ENCODE measurements around the gene RHO.

The RHO gene

DNA sequence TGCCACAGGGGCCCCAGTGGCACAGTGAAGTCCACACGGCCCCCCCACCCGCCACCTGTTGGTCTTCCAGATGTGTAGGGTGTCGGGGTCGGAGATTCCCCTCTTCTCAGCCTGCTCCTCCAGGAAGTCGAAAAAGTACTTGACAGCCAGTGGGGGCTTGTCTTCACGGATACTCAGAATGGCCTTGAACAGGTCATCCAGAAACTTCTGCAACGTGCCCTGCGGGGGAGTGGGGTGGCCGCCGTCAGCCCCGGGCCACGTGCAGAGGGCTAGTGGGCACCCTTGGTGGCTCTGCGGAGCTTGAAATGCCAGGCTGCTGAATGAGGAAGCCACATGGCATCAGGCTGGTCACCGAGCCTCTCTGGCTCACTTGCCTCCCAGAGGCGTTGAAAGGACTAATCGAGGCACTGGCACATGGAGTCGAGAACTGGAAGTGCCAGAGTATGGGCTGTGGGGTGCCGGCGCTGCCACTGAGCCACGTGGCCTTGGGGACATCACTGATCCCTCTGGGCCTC lies 31.2 kb downstream of the RHO start:
- no peak for DNase-seq (ENCODE audit: low read depth in 3 of 3)

DNA sequence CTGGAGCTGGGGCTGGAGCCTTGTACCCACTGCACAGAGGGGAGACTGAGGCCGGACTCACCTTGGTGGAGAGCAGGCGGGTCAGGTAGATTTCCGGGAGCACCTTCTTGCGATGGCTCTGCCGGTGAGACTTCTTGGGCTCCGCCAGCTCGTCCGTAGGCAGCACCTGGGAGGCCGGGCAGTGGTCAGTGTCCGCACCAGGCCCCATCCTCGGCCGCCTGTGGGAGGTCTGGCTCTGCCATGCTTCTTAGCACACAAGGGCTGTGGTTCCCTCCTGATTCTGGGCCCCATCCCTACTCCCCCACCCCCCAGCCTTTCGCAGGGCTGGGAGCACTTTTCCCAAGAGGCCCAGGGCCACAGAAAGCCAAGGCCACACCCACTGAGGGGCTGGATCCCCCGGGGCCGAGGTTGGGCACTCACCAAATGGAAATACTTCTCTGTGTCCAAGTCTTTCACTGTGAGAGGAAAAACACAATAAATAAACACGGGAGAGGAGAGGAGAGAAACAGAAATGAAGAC lies 31.9 kb downstream of the RHO start:
- DNase-seq (ENCODE audit: low read depth in 3 of 3) = no peak

DNA sequence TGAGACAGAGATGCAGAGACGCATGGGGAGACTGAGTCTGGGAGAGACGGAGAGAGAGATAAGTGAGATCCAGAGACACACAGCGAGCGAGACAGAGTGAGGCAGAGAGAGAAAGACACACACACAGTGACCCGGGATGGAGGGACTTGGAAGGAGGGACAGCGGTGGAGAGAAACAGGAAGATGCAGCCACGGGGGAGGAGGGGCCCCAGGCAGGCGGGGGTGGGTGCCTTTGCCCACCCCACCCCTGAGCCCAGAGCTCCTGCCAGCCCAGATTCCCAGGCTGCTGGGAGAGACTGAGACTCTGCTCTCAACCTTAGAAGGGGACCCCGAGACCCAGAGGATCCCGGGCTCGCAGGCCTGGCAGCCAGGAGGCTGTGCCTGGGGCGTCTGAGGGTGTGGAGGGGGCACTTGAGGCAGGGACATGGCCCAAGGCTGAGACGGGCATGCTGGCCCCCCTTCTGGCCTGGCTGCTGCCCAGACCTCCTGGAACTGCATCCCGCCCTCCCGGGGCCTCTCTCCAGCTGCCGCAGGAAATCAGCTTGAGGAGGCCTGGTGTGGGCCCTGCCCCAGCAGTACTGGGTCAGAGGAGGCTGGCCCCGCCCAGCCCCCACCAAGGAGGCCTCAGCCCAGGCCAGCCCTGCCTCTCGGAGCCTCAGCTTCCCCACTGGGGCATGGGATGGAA lies 32.6 kb downstream of the RHO start:
- DNase-seq (ENCODE audit: low read depth in 3 of 3) = no peak

DNA sequence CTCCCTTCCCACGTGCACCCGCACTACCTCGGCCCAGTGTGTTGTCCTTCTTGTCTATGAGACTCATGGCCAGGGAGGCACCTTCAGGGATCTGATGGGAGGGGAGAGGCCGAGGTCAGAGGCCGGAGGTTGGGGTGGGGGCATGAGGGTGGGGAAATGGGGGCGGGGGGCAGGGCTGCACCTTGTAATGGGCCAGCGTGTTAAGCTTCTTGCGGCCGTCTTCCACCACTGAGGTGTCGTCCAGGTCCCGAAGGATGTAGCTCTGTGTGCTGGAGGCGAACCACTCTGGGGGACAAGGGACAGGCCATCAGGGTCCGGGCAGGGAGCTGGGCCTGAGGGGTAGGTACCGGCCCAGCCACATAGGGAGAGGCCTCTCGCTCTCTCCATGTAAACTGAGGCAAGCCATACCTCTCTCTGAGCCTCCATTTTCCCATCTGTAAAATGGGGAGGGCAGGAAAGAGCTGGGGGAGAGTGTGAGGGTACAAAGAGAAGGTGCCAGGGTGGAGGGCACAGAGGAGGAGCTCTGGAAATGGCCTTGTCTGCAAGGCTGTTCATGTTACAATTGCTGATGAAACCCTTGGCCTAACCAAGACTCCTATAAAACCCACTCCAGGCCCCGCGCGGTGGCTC lies 33.3 kb downstream of the RHO start:
- DNase-seq (ENCODE audit: low read depth in 3 of 3) = no peak

DNA sequence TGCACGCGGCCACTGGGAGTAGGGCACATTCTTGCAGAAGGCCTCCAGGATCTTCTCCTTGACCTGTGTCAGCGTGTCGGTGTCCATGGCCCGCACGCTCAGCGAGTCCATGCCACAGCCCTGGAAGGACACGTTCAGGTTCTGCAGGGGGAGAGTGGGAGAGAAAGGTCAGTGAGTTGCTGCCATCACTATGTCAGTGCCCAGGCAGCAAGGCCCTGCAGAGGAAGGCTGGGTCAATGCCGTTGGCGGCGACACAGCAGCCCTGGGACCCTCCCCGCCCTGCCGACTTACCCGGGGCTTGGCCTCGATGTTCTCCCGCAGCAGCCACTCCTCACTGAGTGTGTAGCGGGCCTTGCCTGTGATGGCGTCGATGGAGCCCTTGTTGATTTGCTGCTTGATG lies 34.4 kb downstream of the RHO start:
- DNase-seq (ENCODE audit: low read depth in 3 of 3) = no peak

DNA sequence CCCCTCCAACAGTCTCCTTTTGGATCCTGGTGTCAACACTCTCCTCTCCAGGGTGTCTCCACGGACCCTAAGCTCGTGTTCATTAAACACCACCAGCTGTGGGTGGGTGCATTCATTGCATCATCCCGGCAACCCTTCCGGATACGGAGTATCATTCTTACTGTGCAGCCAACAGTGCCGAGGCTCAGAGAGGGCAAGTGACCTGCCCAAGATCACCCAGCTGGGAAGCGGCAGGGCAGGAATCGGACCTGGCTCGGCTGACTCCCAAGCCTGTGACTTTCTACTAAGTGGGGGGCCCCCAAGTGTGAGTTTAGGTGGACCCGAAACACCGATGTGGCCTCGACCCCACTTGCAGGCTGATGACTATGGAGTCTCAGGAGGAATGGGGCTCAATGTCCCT lies 34.9 kb downstream of the RHO start:
- DNase-seq (ENCODE audit: low read depth in 3 of 3) = no peak

DNA sequence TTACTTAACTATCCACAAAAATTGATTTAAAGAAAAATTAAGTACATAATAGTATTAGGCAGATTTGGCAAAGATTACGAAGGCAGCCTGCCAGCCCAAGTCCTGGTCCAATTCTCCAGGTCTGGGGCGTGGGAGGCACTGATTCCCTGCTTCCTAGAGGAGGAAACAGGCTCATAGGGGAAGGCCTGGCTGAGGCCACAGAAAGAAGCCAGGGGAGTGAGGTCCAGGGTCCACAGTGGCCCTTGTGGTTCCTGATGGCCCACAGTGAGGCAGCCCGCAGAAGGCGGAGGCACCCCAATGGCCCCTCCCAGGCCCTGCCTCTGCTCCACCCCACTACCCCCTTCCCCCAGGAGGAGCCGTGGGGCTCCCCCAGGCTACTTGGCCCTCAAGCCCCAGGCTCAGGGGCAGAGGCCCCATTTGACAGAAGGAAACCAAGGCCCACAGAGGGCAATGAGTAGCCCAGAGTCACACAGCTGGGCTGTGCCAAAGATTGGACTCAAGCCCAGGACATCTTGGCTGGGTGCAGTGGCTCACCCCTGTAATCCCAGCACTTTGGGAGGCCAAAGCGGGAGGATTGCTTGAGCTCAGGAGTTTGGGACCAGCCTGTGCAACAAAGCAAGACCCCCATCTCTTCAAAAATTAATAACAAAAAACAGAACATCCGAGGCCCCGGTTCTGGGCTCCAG lies 35.6 kb downstream of the RHO start:
- no peak for DNase-seq (ENCODE audit: low read depth in 3 of 3)

DNA sequence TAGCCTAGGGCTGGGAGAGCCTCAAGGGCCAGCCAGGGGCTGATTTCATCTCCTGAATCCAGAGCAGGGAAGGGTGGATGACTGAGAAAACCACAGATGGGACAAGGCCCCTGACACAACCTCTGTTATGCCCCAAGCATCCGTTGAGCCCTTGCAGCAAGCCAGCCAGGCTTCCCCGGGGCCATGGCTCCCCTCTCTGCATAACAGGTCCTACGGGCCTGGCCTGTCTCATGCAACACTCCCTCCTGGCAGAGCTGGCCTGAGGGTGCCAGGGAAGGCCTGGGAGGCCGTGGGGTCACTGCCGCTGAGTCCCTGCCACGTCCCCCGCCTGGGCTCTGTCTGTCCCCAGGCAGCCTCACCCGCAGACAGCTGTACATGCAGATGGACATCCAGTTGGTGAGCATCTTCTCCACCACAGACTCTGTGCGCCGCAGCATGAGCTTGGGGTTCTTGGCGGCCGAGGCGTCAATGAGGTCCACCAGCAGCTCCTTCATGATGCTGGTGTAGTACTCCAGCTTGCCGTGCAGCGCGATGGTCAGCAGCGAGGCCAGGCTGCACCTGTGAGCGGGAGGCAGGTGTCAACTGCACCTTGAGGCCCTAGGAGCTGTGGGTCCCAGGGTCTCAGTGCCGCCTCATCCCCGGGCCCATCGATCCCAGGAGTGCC lies 36.7 kb downstream of the RHO start:
- DNase-seq (ENCODE audit: low read depth in 3 of 3) = no peak

DNA sequence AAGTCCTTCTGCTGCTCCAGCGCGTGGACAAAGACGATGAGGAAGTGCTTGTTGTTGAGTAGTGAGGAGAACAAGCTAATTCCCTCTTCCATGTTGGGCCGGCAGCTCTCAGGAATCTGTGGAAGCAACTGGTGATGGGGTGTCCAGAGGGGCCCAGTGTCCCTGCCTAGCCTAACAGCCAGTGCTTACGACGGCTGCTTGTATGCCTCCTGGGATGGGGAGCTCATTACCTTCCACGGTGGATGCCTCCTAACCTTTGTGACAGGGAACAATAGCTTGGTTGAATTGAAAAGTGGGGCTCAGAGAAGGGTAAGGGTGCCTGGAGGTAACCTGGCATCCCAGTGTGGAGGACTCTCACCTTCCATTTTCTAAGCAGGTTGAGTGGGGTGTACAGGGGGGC lies 37.5 kb downstream of the RHO start:
- no peak for DNase-seq (ENCODE audit: low read depth in 3 of 3)

DNA sequence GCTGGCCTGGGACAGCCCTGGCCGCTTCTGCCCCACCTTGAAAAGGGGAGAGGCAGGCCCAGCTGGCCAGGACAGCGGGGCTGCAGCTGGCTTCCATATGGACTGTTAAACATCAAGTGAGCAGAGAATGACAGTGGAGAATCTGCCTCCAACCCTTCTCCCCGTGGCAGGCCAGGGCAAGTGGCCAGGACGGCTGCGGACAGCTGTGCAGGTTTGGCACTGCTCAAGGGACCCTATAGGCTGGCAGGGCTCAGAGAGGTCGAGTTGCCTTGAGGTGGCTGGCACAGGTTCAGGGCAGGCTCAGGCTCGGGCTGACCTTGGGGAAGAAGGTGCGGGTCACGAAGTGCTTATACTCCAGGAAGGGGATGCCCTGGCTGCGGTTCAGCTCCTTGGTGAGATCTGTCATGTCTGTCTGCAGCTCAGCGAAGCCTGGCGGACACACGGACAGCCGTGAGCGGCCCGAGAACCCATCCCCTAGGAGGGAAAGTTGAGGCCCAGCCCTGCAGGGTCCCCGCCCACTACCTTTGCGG lies 38.8 kb downstream of the RHO start:
- DNase-seq (ENCODE audit: low read depth in 3 of 3) = no peak

DNA sequence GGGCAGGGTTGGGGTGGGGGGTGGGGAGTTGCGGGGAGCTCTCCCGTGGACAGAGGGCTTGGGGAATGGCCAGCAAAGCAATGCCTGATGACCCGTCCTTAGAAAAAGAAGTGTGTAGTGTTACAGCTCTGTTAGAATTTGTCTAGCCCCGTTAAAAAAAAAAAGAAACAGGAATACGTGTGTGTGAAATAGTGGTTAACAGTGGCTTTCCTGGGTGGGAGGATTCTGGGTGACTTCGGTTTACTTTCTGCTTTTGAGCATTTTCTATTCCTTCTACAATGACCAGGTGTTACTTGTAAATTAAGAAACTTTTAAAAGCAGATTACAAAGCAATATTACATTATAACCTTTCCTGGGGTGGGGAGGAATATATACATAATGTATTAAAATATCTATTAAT lies 39.5 kb downstream of the RHO start:
- DNase-seq (ENCODE audit: low read depth in 3 of 3) = no peak

DNA sequence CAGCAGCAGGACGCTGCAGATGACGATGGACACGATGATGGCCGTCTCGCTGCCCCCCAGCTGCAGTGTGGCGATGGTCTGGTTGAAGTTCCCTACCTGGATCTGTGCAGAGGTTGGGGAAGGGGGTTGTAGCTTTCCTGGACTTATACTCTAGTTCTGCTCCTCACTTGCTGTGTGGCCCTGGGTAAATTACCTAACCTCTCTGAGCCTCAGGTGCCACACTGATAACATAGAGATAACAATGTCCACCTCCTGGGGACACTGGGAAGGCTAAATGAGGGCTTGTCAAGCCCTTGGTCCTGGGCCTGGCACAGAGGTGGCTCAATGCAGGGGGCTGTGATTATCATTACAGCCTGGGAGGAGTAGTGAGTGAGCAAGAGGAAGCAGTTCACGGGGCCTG lies 41.4 kb downstream of the RHO start:
- no peak for DNase-seq (ENCODE audit: low read depth in 3 of 3)

DNA sequence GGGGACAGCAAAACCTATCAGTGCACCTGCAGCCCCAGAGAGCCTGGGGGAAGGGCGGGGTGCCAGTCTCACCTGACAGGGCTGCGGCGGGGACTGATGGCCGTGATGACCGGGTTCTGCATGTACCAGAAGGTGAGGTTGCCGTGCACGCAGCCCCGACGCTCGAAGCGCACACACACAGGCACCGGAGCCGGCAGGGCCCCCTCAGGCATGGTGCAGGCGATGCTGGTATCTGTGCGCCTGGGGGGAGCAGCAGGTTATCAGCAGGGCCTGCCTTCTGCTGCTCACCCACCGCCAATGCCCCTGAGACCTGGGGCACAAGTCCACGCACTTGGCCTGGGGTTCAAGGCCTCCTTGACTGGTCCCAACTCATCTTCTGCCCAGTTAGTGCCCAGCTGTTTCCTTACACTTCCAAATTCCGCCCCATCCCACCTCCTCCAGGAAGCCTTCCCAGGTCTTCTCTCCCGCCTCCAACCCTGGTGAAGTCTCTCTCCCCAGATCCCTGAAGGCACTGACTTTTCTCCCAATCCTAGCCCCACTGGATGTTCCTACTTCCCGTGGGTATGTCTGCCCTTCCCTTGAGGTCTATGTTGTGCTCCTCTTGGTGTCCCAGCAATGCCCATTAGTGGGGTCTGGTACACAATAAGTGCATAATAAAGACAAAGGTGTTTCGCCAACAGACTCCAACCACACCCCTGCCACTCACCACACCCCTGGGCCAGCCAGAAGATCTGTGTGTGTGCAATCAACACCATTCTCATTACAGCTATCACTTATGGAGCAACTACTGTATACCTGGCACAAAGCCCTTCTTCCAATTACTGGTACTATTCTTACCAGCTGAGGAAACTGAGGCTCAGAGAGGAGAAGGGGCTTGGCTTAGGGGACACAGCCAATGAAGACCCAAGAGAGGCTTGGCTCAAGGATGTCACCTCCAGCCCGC lies 43.4 kb downstream of the RHO start:
- no peak for DNase-seq (ENCODE audit: low read depth in 3 of 3)

DNA sequence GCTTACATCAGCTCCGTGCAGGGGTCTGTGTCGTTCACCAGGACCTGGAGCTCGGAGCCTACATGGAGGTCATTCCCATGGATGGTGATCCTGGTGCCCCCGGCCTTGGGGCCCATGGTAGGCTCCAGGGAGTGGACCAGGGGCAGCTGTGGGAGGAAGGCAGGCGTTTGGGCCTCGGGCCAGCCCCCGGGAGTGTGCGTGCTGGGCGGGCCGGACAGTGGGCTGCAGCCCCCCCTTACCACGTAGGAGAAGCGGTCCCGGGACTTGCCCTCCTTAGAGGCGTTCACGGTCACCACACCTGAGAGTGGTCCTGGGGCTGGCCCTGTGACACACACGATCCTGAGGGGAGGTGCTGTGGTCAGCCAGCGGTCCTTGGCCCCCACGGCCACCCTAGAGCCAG lies 44.2 kb downstream of the RHO start:
- no peak for DNase-seq (ENCODE audit: low read depth in 3 of 3)

DNA sequence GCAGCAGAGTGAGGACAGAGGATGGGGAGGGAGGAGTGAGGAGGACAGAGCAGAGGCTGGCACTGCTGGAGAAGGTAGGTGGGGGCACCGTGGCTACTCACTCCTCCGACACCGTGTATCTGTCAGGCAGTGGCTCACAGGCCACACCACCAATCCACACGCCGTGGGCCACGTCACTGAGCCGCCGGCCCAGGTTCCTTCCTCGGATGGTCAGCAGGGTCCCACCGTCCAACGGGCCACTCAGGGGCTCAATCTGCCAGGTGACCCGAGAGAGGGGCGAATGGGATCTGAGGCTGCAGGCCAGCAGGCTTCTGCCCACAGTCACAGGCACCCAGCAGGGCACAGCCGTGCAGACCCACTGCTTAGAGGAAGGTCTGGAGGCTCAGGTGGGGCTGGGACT lies 45.1 kb downstream of the RHO start:
- DNase-seq (ENCODE audit: low read depth in 3 of 3) = no peak

DNA sequence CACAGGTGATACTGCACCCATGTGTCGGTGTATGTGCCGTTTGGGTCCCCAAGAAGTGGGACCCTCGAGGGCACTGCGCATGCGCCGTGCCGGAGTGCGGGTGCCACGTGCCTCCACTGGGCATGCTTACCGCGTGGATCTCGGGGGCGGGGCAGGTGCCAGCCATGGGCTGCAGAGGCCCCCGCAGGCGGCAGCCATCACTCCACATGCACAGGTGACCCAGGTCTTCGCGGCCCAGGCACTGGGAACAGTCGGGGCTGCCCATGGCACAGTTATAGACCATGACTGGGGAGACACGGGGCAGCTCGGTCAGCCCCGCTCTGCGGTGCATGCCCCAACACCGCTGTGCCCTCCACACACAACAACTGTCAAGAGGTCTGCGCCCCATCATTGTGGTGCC lies 45.8 kb downstream of the RHO start:
- no peak for DNase-seq (ENCODE audit: low read depth in 3 of 3)

DNA sequence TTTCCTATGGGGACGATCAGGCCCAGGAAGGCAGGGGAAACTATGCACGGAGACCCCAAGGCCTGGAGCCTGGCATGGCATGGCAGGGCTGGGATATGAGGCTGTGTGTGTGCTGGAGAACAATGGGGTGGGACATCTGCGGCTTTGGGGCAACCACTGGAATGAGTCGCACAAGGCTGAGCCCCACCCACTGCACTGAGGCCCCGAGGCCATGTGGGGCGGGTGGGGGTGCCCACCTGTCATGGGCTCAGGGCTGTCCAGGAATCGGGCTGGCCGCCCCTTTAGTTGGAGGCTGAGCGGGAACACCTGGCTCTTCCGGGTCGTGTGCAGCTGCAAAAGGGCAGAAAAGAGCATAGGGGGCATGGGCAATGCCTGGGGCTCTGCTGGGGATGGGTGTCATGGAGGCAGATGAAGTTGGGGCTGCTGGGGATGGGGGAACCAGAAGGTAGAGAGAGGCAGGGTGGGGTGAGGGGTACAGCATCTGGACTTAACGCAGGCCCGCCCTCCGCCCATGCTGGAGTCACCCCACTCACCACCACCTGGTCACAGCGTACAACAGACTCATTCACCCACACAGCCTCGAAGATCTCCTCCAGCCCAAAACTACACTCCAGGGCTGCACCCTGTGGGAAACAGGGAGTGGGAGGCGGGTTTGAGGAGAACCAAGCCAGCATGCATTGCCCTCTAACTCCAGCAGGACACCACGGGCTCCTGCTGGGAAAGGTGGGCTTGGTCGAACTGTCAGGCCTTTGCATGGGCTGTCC lies 47.0 kb downstream of the RHO start:
- no peak for DNase-seq (ENCODE audit: low read depth in 3 of 3)

DNA sequence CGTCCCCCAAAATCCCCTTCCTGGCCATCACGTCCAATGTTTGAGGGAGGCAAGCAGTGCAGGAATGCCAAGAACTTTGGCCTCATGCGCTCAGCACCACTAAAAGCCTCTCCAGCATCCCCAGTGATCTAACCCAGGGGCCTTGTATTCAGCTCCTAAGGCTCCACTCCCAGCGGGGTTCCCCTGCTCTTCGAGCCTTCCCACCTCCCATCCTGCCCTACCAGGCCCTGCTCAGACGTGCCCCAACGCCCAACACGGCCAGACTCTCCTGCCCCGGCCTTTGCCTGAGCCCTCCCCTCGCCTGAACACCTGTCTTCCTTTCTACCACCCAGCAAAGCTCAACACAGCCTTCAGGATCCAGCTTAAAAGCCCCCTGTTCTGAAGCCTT lies 47.6 kb downstream of the RHO start:
- no peak for DNase-seq (ENCODE audit: low read depth in 3 of 3)

DNA sequence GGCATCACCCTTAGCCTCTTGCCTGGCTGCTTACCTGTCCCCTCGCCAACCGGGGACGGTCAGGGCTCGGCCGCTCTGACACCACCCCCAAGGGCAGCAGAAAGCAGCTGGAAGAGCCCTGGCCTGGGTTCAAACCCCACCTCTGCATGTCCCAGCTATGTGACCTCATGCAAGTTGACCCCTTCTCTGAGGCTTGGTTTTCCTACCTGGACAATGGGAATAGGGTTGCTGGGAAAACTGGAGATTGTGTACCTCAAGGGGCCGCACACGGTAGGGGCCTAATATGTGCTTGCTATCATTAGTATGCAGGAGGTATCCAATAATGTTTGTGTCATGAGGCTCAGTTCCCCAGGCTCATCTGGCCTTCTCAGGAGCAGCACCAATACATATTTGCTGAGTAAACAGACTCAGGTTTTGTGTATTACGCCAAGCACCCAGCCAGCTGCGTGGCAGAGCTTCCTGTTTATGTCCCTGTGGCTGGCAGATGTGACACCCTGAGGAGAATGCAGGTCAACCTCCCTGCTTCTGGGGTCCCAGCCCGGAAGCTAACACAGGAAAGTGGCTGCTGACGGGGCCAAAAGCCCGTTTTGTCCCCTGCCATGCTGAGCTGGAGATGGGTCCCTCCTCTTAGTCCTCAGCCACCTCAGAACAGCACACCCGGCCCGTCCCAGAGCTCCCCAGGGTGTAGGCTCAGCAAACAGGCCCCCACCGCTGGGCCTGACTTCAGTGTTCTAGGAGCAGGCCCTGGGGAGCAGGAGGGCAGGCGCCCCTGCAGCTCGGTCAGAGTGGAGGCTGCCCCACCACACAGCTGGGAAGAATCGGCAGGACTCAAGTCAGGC lies 48.3 kb downstream of the RHO start:
- peak in 2 of 3 experiments; percentile 11 to 13 for DNase-seq (ENCODE audit: low read depth in 3 of 3)

All from stimulated activated CD4-positive, alpha-beta T cell treated with anti-CD3 and anti-CD28 coated beads, TNF-alpha, amount 100 ng/mL, for 4 hours (primary cell).